Chondrocyte (in vitro differentiated cells): Measurements from ENCODE around the gene PGP. TPM values are rescaled to one million over a fixed set of nuclear protein-coding genes. Genes with fewer than 3 reads are reported as not detected.

Experiments
- DNase-seq: peaks from one replicate; pipeline ENCODE4 v3.0.0; 2021; ENCODE audit warnings: mixed read lengths, low spot score
- H3K27ac Mint-ChIP-seq: one replicate; pipeline ENCODE4 v1.8.0; 2021; ENCODE audit warnings: mild to moderate bottlenecking, moderate library complexity, mixed read lengths; ENCODE audit not compliant: unreplicated experiment
- H3K27me3 Mint-ChIP-seq: 2 replicates; pipeline ENCODE4 v1.8.0; 2021; ENCODE audit warnings: low read depth, mixed read lengths
- H3K36me3 Mint-ChIP-seq: 2 replicates; pipeline ENCODE4 v1.8.0; 2021; ENCODE audit warnings: low read depth, mixed read lengths
- H3K4me1 Mint-ChIP-seq: 2 replicates; pipeline ENCODE4 v1.8.0; 2021; ENCODE audit warnings: low read depth, mild to moderate bottlenecking, mixed read lengths
- H3K4me3 Mint-ChIP-seq: one replicate; pipeline ENCODE4 v1.8.0; 2021; ENCODE audit warnings: mild to moderate bottlenecking, moderate library complexity, mixed read lengths; ENCODE audit not compliant: unreplicated experiment
- H3K9me3 Mint-ChIP-seq: 2 replicates; pipeline ENCODE4 v1.8.0; 2021; ENCODE audit warnings: low read depth, mixed read lengths
- CTCF ChIP-seq: fragments of 200-600 bp; sonication (generic); IDR thresholded peaks from 2 replicates; pipeline ENCODE4 v1.5.0; 2021; ENCODE audit warnings: antibody characterized with exemption, mild to moderate bottlenecking, moderate library complexity
- total RNA-seq: library from RNA; stranded (reverse); gene quantifications from 3 replicates; pipeline ENCODE4 v1.2.1, GENCODE V29; 2021

The PGP gene
- total RNA-seq, 1 donor from 2014 or later = 15.6 TPM

- no peak overlapping the region for H3K4me3 Mint-ChIP-seq
- no peak for TF ChIP-seq CTCF
- peaks cover 16% of the 10 kb centered on the region for H3K4me1 Mint-ChIP-seq
- no peaks in the 10 kb centered on the region for H3K9me3 Mint-ChIP-seq
- no peak for DNase-seq
- peaks cover 22% of the 10 kb centered on the region for H3K36me3 Mint-ChIP-seq
- H3K27me3 Mint-ChIP-seq = no peaks in the 10 kb centered on the region
- H3K27ac Mint-ChIP-seq = peak overlapping the region; percentile 64
These were observed 38.7 kb upstream of the PGP start for GRCh38 chr16:2253293-2253692.

GRCh38 chr16:2252806-2253148 is 38.1 kb upstream of the PGP start:
- Mint-ChIP-seq H3K9me3 (no peaks in the 10 kb centered on the region), H3K4me3 (no peak overlapping the region), H3K27ac (peak overlapping the region; percentile 64), H3K27me3 (no peaks in the 10 kb centered on the region), H3K4me1 (peaks cover 16% of the 10 kb centered on the region), H3K36me3 (peaks cover 22% of the 10 kb centered on the region)
- no peak for DNase-seq
- no peak for TF ChIP-seq CTCF

- Mint-ChIP-seq H3K36me3 (peaks cover 14% of the 10 kb centered on the region), H3K9me3 (no peaks in the 10 kb centered on the region)
These were observed 36.9 kb upstream of the PGP start, which contains the start of gene ECI1 for GRCh38 chr16:2251296-2252111. ECI1 (minus strand) TSS chr16:2251587; CDS start chr16:2251566, 21 bp downstream.

GRCh38 chr16:2250652-2251295 is 36.1 kb upstream of the PGP start:
- Mint-ChIP-seq H3K27me3 (no peaks in the 10 kb centered on the region), H3K27ac (peak overlapping the region; percentile 94), H3K4me1 (peaks cover 13% of the 10 kb centered on the region), H3K36me3 (peaks cover 11% of the 10 kb centered on the region), H3K9me3 (no peaks in the 10 kb centered on the region), H3K4me3 (peak overlapping the region; percentile 86)
- TF ChIP-seq CTCF = no peak
- DNase-seq = no peak

More at GRCh38 chr16:2251296-2252111, 36.9 kb upstream of the PGP start, which contains the start of gene ECI1:
- peak; percentile 96 for DNase-seq
- no peaks in the 10 kb centered on the region for H3K27me3 Mint-ChIP-seq
- H3K4me1 Mint-ChIP-seq = peaks cover 16% of the 10 kb centered on the region
- TF ChIP-seq CTCF = peak; percentile 83
- H3K4me3 Mint-ChIP-seq = peak within 1 kb of the TSS; percentile 86
- H3K27ac Mint-ChIP-seq = peak within 1 kb of the TSS; percentile 94

- Mint-ChIP-seq H3K4me1 (peaks cover 9% of the 10 kb centered on the region), H3K27ac (no peak overlapping the region), H3K36me3 (peaks cover 5% of the 10 kb centered on the region), H3K4me3 (no peak overlapping the region), H3K9me3 (no peaks in the 10 kb centered on the region), H3K27me3 (no peaks in the 10 kb centered on the region)
- no peak for DNase-seq
- TF ChIP-seq CTCF = no peak
These were observed 31.8 kb upstream of the PGP start for GRCh38 chr16:2246301-2246885.
